Osteoblast (primary cell): ENCODE results near the gene LRRC14B. TPM values are rescaled to one million over a fixed set of nuclear protein-coding genes. Genes with fewer than 3 reads are reported as not detected.

Experiments
- DNase-seq: peaks from one replicate; pipeline ENCODE4 v3.0.0; 2011; ENCODE audit warnings: low spot score, mixed read lengths; ENCODE audit not compliant: insufficient read length; ENCODE audit errors: missing footprints
- H2AFZ ChIP-seq: 2 replicates; pipeline ENCODE4 v1.6.0; 2011; ENCODE audit warnings: mild to moderate bottlenecking, low read length
- H3K27ac ChIP-seq: 2 replicates; pipeline ENCODE4 v1.5.1; 2011; ENCODE audit warnings: mild to moderate bottlenecking, low read depth, low read length, moderate library complexity
- H3K27me3 ChIP-seq: 2 replicates; pipeline ENCODE4 v1.6.0; 2012; ENCODE audit warnings: mild to moderate bottlenecking, control low read depth, inconsistent platforms, low read length, moderate library complexity; ENCODE audit not compliant: insufficient read depth
- H3K36me3 ChIP-seq: 2 replicates; pipeline ENCODE4 v1.5.1; 2011; ENCODE audit warnings: mild to moderate bottlenecking, low read length, control low read depth, moderate library complexity; ENCODE audit not compliant: insufficient read depth
- H3K4me1 ChIP-seq: 2 replicates; pipeline ENCODE4 v1.5.1; 2011; ENCODE audit warnings: mild to moderate bottlenecking, low read length, control low read depth, moderate library complexity; ENCODE audit not compliant: insufficient read depth
- H3K4me2 ChIP-seq: 2 replicates; pipeline ENCODE4 v1.6.0; 2011; ENCODE audit warnings: mild to moderate bottlenecking, low read length; ENCODE audit not compliant: insufficient read depth
- H3K4me3 ChIP-seq: fragments of 200-600 bp; sonication (generic); 3 replicates; pipeline ENCODE4 v1.5.1; 2012; ENCODE audit warnings: mild to moderate bottlenecking, low read length, inconsistent platforms; ENCODE audit not compliant: insufficient read depth
- H3K79me2 ChIP-seq: 2 replicates; pipeline ENCODE4 v1.6.0; 2012; ENCODE audit warnings: mild to moderate bottlenecking, low read length, control low read depth, inconsistent platforms; ENCODE audit not compliant: insufficient read depth
- H3K9me3 ChIP-seq: 2 replicates; pipeline ENCODE4 v1.5.1; 2011; ENCODE audit warnings: low read depth, low read length, control low read depth
- H4K20me1 ChIP-seq: 2 replicates; pipeline ENCODE4 v1.6.0; 2012; ENCODE audit warnings: mild to moderate bottlenecking, low read length, control low read depth; ENCODE audit not compliant: insufficient read depth
- CTCF ChIP-seq: IDR thresholded peaks from 2 replicates; pipeline ENCODE4 v1.5.1; 2011; ENCODE audit warnings: mild to moderate bottlenecking, low read depth, low read length, moderate library complexity; ENCODE audit errors: extremely low read depth
- total RNA-seq: library from RNA; depleted of rRNA; stranded (reverse); fragments of >200 nt; gene quantifications from 2 replicates; pipeline ENCODE4 v1.2.3, GENCODE V29; 2012

The LRRC14B gene
- total RNA-seq, 1 donor: under 0.01 TPM

GRCh38 chr5:154826-155225 lies 36.5 kb upstream of the LRRC14B start:
- peaks cover 22% of the 10 kb centered on the region for H3K4me1 ChIP-seq
- H3K4me2 ChIP-seq: no peak overlapping the region
- no peaks in the 10 kb centered on the region for H4K20me1 ChIP-seq
- no peaks in the 10 kb centered on the region for H3K27me3 ChIP-seq
- H3K36me3 ChIP-seq: no peaks in the 10 kb centered on the region
- TF ChIP-seq CTCF: no peak
- H3K79me2 ChIP-seq: no peaks in the 10 kb centered on the region
- no peak overlapping the region for H3K4me3 ChIP-seq
- no peak overlapping the region for H2AFZ ChIP-seq
- H3K27ac ChIP-seq: no peak overlapping the region
- no peaks in the 10 kb centered on the region for H3K9me3 ChIP-seq
- no peak for DNase-seq

GRCh38 chr5:155651-156410 lies 35.5 kb upstream of the LRRC14B start:
- no peak overlapping the region for H3K4me2 ChIP-seq
- DNase-seq: peak; percentile 53
- H3K4me3 ChIP-seq: no peak overlapping the region
- H3K27me3 ChIP-seq: no peaks in the 10 kb centered on the region
- H3K36me3 ChIP-seq: no peaks in the 10 kb centered on the region
- H3K27ac ChIP-seq: no peak overlapping the region
- no peak overlapping the region for H2AFZ ChIP-seq
- TF ChIP-seq CTCF: no peak
- peaks cover 32% of the 10 kb centered on the region for H3K4me1 ChIP-seq
- no peaks in the 10 kb centered on the region for H3K9me3 ChIP-seq
- H4K20me1 ChIP-seq: no peaks in the 10 kb centered on the region
- H3K79me2 ChIP-seq: no peaks in the 10 kb centered on the region

GRCh38 chr5:156411-157072 lies 34.8 kb upstream of the LRRC14B start:
- DNase-seq: peak; percentile 68
- H4K20me1 ChIP-seq: no peaks in the 10 kb centered on the region
- H3K27me3 ChIP-seq: peaks cover 1% of the 10 kb centered on the region
- no peaks in the 10 kb centered on the region for H3K9me3 ChIP-seq
- no peak overlapping the region for H2AFZ ChIP-seq
- H3K36me3 ChIP-seq: no peaks in the 10 kb centered on the region
- H3K4me3 ChIP-seq: no peak overlapping the region
- H3K4me2 ChIP-seq: no peak overlapping the region
- no peak for TF ChIP-seq CTCF
- H3K27ac ChIP-seq: no peak overlapping the region
- peaks cover 37% of the 10 kb centered on the region for H3K4me1 ChIP-seq
- no peaks in the 10 kb centered on the region for H3K79me2 ChIP-seq

- no peaks in the 10 kb centered on the region for H3K79me2 ChIP-seq
- no peaks in the 10 kb centered on the region for H4K20me1 ChIP-seq
- H3K4me2 ChIP-seq: no peak overlapping the region
- peak; percentile 38 for DNase-seq
- H2AFZ ChIP-seq: no peak overlapping the region
- no peak for TF ChIP-seq CTCF
- H3K36me3 ChIP-seq: no peaks in the 10 kb centered on the region
- peaks cover 3% of the 10 kb centered on the region for H3K27me3 ChIP-seq
- H3K9me3 ChIP-seq: no peaks in the 10 kb centered on the region
- H3K4me1 ChIP-seq: peaks cover 37% of the 10 kb centered on the region
- no peak overlapping the region for H3K27ac ChIP-seq
- no peak overlapping the region for H3K4me3 ChIP-seq
Measured at GRCh38 chr5:157126-157715, 34.1 kb upstream of the LRRC14B start.
